Esophagus mucosa (tissue), 1 donor: ENCODE measurements around the gene ADARB2. TPM values are rescaled to one million over a fixed set of nuclear protein-coding genes. Genes with fewer than 3 reads are reported as not detected.

Experiments used
- ATAC-seq: fragments of 200-7000 bp; cut with Tn5 transposase; one replicate; pipeline ENCODE4 v1.9.1; 2020
- total RNA-seq: library from RNA; stranded (reverse); gene quantifications from one replicate; pipeline ENCODE4 v1.2.4, GENCODE V29; 2023
- donor health status: DM: yes; HTN: yes; CAD: no.

The ADARB2 gene
- total RNA-seq, 1 donor from 2014 or later, result 0.20 TPM

GRCh38 chr10:1564791-1565190, 172.5 kb downstream of the ADARB2 start:
- ATAC-seq, result no peak

- no peak for ATAC-seq
Measured at GRCh38 chr10:1563028-1563427, 174.3 kb downstream of the ADARB2 start.

- no peak for ATAC-seq
Measured at GRCh38 chr10:1561731-1562337, 175.5 kb downstream of the ADARB2 start.

- no peak for ATAC-seq
Measured at GRCh38 chr10:1560535-1561192, 176.7 kb downstream of the ADARB2 start.

GRCh38 chr10:1559761-1560160, 177.6 kb downstream of the ADARB2 start:
- no peak for ATAC-seq

- ATAC-seq, result no peak
Measured at GRCh38 chr10:1559311-1559710, 178.0 kb downstream of the ADARB2 start.

GRCh38 chr10:1558906-1559305, 178.4 kb downstream of the ADARB2 start:
- ATAC-seq, result no peak

GRCh38 chr10:1557081-1557480, 180.2 kb downstream of the ADARB2 start:
- peak; percentile 13 for ATAC-seq

- no peak for ATAC-seq
Measured at GRCh38 chr10:1556496-1556895, 180.8 kb downstream of the ADARB2 start.

- ATAC-seq, result no peak
Measured at GRCh38 chr10:1553951-1554350, 183.4 kb downstream of the ADARB2 start.

GRCh38 chr10:1552881-1553670, 184.2 kb downstream of the ADARB2 start:
- ATAC-seq, result no peak

GRCh38 chr10:1552406-1552805, 184.9 kb downstream of the ADARB2 start:
- no peak for ATAC-seq

- no peak for ATAC-seq
Measured at GRCh38 chr10:1551636-1552338, 185.5 kb downstream of the ADARB2 start.

- no peak for ATAC-seq
Measured at GRCh38 chr10:1550616-1551015, 186.7 kb downstream of the ADARB2 start.

GRCh38 chr10:1550291-1550595, 187.1 kb downstream of the ADARB2 start:
- ATAC-seq, result no peak

GRCh38 chr10:1549591-1550290, 187.6 kb downstream of the ADARB2 start:
- no peak for ATAC-seq

- no peak for ATAC-seq
Measured at GRCh38 chr10:1548596-1548995, 188.7 kb downstream of the ADARB2 start.

GRCh38 chr10:1548146-1548545, 189.2 kb downstream of the ADARB2 start:
- ATAC-seq, result no peak

- no peak for ATAC-seq
Measured at GRCh38 chr10:1546431-1547110, 190.8 kb downstream of the ADARB2 start.

- no peak for ATAC-seq
Measured at GRCh38 chr10:1545524-1545923, 191.8 kb downstream of the ADARB2 start.

- no peak for ATAC-seq
Measured at GRCh38 chr10:1544929-1545328, 192.4 kb downstream of the ADARB2 start.

GRCh38 chr10:1544209-1544673, 193.1 kb downstream of the ADARB2 start:
- ATAC-seq, result no peak
